K562 (cell line): Measurements from ENCODE around the gene IQGAP3. TPM values are rescaled to one million over a fixed set of nuclear protein-coding genes. Genes with fewer than 3 reads are reported as not detected.

Source experiments
- FOXK2 ChIP-seq, 2 experiments: fragments of 450-650 bp; IDR thresholded peaks in 1 of 2; conservative IDR thresholded peaks in 1 of 2; 2 replicates each; pipeline ENCODE4 v1.6.1; 2016; ENCODE audit warnings: low read depth in 2 of 2, mild to moderate bottlenecking in 1 of 2
- KLF10 ChIP-seq: fragments of 250-450 bp; sonication (Bioruptor Pico); IDR thresholded peaks from 2 replicates; pipeline ENCODE4 v1.6.1; 2021; ENCODE audit warnings: matching md5 sums
- NCOR1 ChIP-seq: fragments of 450-650 bp; IDR thresholded peaks from 2 replicates; pipeline ENCODE4 v1.6.1; 2016; ENCODE audit warnings: mild to moderate bottlenecking, moderate library complexity
- ZBTB7A ChIP-seq: IDR thresholded peaks from 2 replicates; pipeline ENCODE4 v1.6.1; 2011; ENCODE audit warnings: low read depth, mild to moderate bottlenecking, low read length, moderate library complexity, borderline replicate concordance; ENCODE audit not compliant: control insufficient read depth
- polyA plus RNA-seq, 8 experiments: library from polyadenylated mRNA; depleted of rRNA in 4 of 8; stranded (reverse) in 5 of 8; unstranded in 3 of 8; fragments of >200 nt; fragmentation: Nextera tagmentation in 2 of 8; fragmentation: Illumina TruSeq in 1 of 8; extraction: Ambion mirVana in 2 of 8; extraction: Trizol in 1 of 8; gene quantifications; 2 replicates each; pipeline versions ENCODE4 v1.2.1 to v1.2.3, GENCODE V29; 2011 to 2014; ENCODE audit warnings: inconsistent platforms in 1 of 8, missing spikeins in 1 of 8
- total RNA-seq, 7 experiments: library from RNA; depleted of rRNA in 6 of 7; stranded (reverse); fragments of >200 nt in 6 of 7; fragmentation: Illumina TruSeq in 2 of 7; extraction: Trizol in 2 of 7; gene quantifications; 2 replicates each; pipeline versions ENCODE4 v1.2.1 to v1.2.3, GENCODE V29; 2011 to 2021; ENCODE audit warnings: low replicate concordance in 1 of 7
- TF ChIP-seq, protein P1 (sequence below), 2 experiments: fragments of 200-800 bp in 1 of 2; sonication (Bioruptor generic) in 1 of 2; sonication (generic) in 1 of 2; formaldehyde crosslinking in 1 of 2; IDR thresholded peaks in 1 of 2; conservative IDR thresholded peaks in 1 of 2; 2 replicates each; pipeline versions ENCODE4 v1.5.0 to v1.6.1; 2016 to 2020; ENCODE audit warnings: missing compliant biosample characterization in 1 of 2, missing genetic modification characterization in 1 of 2, missing genetic modification reagents in 1 of 2
- TF ChIP-seq, protein P2 (sequence below): sonication (generic); formaldehyde crosslinking; IDR thresholded peaks from 2 replicates; pipeline ENCODE4 v1.8.0; 2022; ENCODE audit warnings: mild to moderate bottlenecking, missing genetic modification reagents

IQGAP3 gene
- total and polyA plus RNA-seq, 9 of the 15 experiments (the other 6 are each of a cell fraction or from before 2014, with no cell fraction given), result 1.4 to 16.6 (median 11.9) TPM

DNA sequence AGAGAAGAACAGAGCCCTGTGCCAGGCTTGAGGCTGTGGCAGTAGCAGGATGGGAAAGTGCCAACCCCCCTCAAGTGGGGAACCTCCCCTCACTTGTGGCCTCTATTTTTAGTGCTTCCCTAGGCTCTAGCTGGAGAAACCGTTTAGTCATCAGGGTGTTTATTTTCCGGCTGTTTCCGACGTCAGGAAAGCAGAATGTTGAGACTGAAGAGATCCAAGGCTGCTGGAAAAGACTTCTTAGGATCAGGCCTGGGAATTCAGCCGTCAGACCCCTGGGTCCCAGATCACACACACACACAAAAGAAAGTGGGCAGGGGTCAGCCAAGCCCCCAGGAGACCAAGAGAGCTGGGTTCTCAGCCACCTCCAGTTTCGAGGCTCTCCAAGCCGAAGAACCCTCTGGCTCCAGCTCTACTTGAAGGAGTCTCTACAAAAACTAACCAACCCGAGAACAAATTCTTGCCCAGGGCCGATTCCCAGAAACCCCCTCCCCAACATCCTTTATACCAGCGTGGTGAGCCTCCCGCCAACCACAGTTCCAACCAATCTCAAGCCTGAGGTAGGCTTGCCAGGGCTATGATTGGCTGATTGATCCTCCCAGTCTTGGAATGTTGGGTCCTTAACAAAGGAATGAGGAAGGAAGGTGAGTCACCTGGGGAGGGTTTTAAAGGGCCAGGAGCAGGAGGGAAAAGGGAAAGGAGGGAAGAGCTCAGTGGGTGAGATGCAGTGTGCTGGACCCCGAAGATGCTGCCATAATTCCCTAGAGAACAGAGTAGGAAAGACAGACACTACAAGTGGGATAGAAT is 69.3 kb downstream of the IQGAP3 start (continued):
- TF ChIP-seq ZBTB7A (peak; percentile 53; the same call in 1 of the 2 replicates), KLF10 (CRISPR knock-in tag) (no peak), NCOR1 (no peak), FOXK2 (conservative IDR thresholded peaks at IDR 0.05 in 1 of 2, IDR thresholded peaks at IDR 0.05 in 1 of 2; ENCODE audit: low read depth in 2 of 2) (peak in 1 of 2 experiments; percentile 49; a peak in 2 of 4 replicates)
- TF ChIP-seq, protein P1, sequence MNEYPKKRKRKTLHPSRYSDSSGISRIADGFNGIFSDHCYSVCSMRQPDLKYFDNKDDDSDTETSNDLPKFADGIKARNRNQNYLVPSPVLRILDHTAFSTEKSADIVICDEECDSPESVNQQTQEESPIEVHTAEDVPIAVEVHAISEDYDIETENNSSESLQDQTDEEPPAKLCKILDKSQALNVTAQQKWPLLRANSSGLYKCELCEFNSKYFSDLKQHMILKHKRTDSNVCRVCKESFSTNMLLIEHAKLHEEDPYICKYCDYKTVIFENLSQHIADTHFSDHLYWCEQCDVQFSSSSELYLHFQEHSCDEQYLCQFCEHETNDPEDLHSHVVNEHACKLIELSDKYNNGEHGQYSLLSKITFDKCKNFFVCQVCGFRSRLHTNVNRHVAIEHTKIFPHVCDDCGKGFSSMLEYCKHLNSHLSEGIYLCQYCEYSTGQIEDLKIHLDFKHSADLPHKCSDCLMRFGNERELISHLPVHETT (CRISPR knock-in tag; conservative IDR thresholded peaks at IDR 0.05 in 1 of 2, IDR thresholded peaks at IDR 0.05 in 1 of 2), result peak in 1 of 2 experiments; percentile 61; a peak in 1 of 4 replicates
- TF ChIP-seq, protein P2, sequence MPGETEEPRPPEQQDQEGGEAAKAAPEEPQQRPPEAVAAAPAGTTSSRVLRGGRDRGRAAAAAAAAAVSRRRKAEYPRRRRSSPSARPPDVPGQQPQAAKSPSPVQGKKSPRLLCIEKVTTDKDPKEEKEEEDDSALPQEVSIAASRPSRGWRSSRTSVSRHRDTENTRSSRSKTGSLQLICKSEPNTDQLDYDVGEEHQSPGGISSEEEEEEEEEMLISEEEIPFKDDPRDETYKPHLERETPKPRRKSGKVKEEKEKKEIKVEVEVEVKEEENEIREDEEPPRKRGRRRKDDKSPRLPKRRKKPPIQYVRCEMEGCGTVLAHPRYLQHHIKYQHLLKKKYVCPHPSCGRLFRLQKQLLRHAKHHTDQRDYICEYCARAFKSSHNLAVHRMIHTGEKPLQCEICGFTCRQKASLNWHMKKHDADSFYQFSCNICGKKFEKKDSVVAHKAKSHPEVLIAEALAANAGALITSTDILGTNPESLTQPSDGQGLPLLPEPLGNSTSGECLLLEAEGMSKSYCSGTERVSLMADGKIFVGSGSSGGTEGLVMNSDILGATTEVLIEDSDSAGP (CRISPR knock-in tag), result peak; percentile 87
